Measurements from ENCODE around the gene WNT1.

Gene WNT1

GRCh38 chr12:48932878-48933277 lies 45.2 kb upstream of the WNT1 start:
- Histone ChIP-seq H3K27ac (ENCODE audit: low read depth, low read length) (no peak overlapping the region), H3K4me3 (ENCODE audit: low read length) (no peak overlapping the region), H3K79me2 (ENCODE audit: control insufficient read depth, low read length) (no peaks in the 10 kb centered on the region), H3K9me3 (ENCODE audit: control insufficient read depth, insufficient read depth, low read length) (no peaks in the 10 kb centered on the region), H3K36me3 (ENCODE audit: control insufficient read depth, low read length) (peaks cover 49% of the 10 kb centered on the region), H3K9me2 (replicated peaks; ENCODE audit: control insufficient read depth, low read length) (no peaks in the 10 kb centered on the region), H4K20me1 (ENCODE audit: control insufficient read depth, insufficient read depth, low read depth, low read length) (no peaks in the 10 kb centered on the region), H3K4me2 (ENCODE audit: low read length) (no peak overlapping the region), H3K27me3 (ENCODE audit: control insufficient read depth, low read length) (no peaks in the 10 kb centered on the region), H3K4me1 (ENCODE audit: control insufficient read depth, low read length) (no peaks in the 10 kb centered on the region), H3F3A (ENCODE audit: control insufficient read depth, insufficient read depth) (peaks cover 5% of the 10 kb centered on the region; the same call in 1 of the 2 replicates)
- TF ChIP-seq, protein P1, sequence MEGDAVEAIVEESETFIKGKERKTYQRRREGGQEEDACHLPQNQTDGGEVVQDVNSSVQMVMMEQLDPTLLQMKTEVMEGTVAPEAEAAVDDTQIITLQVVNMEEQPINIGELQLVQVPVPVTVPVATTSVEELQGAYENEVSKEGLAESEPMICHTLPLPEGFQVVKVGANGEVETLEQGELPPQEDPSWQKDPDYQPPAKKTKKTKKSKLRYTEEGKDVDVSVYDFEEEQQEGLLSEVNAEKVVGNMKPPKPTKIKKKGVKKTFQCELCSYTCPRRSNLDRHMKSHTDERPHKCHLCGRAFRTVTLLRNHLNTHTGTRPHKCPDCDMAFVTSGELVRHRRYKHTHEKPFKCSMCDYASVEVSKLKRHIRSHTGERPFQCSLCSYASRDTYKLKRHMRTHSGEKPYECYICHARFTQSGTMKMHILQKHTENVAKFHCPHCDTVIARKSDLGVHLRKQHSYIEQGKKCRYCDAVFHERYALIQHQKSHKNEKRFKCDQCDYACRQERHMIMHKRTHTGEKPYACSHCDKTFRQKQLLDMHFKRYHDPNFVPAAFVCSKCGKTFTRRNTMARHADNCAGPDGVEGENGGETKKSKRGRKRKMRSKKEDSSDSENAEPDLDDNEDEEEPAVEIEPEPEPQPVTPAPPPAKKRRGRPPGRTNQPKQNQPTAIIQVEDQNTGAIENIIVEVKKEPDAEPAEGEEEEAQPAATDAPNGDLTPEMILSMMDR (IDR thresholded peaks at IDR 0.05; ENCODE audit: low read depth, low read length, poor library complexity, severe bottlenecking) = no peak
- TF ChIP-seq EZH2phosphoT487 (IDR thresholded peaks at IDR 0.05; ENCODE audit: borderline replicate concordance, low read length) = no peak

DNA sequence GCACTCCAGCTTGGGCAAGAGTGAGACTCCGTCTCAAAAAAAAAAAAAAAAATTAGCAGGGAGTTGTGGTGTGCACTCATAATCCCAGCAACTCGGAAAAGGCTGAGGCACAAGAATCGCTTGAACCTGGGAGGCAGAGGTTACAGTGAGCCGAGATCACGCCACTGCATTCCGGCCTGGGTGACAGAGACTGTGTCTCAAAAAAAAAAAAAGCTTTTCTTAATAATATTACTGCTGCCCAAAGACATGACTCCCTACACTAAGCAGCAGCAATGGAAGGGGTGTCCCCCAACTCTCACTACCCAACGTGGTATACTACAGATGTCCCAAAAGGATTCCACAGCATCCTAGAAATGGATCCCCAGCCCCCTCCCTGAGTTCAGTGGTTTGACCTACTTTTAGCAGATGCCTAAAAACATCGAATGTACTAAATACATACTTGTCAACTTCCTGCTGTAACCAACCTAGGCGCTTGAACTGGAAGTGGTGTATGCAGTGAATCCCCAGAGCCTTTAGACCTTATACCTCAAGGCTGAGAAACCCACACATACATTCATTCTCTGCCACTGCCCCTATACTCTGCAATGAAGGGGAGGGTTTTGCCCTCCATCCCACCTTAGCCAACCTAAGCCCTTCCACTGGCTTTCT lies 44.3 kb upstream of the WNT1 start:
- no peaks in the 10 kb centered on the region for H3K27me3 ChIP-seq (ENCODE audit: control insufficient read depth, low read length)
- H4K20me1 ChIP-seq (ENCODE audit: control insufficient read depth, insufficient read depth, low read depth, low read length) = no peaks in the 10 kb centered on the region
- no peak overlapping the region for H3K4me2 ChIP-seq (ENCODE audit: low read length)
- H3K36me3 ChIP-seq (ENCODE audit: control insufficient read depth, low read length) = peaks cover 53% of the 10 kb centered on the region
- H3K4me3 ChIP-seq (ENCODE audit: low read length) = no peak overlapping the region
- H3K27ac ChIP-seq (ENCODE audit: low read depth, low read length) = no peak overlapping the region
- TF ChIP-seq, protein P1 (IDR thresholded peaks at IDR 0.05; ENCODE audit: low read depth, low read length, poor library complexity, severe bottlenecking) = no peak
- TF ChIP-seq EZH2phosphoT487 (IDR thresholded peaks at IDR 0.05; ENCODE audit: borderline replicate concordance, low read length) = no peak
- H3K9me2 ChIP-seq (replicated peaks; ENCODE audit: control insufficient read depth, low read length) = no peaks in the 10 kb centered on the region
- no peaks in the 10 kb centered on the region for H3K4me1 ChIP-seq (ENCODE audit: control insufficient read depth, low read length)
- no peaks in the 10 kb centered on the region for H3K9me3 ChIP-seq (ENCODE audit: control insufficient read depth, insufficient read depth, low read length)
- H3K79me2 ChIP-seq (ENCODE audit: control insufficient read depth, low read length) = no peaks in the 10 kb centered on the region
- H3F3A ChIP-seq (ENCODE audit: control insufficient read depth, insufficient read depth) = peaks cover 5% of the 10 kb centered on the region; the same call in 1 of the 2 replicates

GRCh38 chr12:48934312-48934706 lies 43.8 kb upstream of the WNT1 start:
- no peaks in the 10 kb centered on the region for H4K20me1 ChIP-seq (ENCODE audit: control insufficient read depth, insufficient read depth, low read depth, low read length)
- no peaks in the 10 kb centered on the region for H3K9me2 ChIP-seq (replicated peaks; ENCODE audit: control insufficient read depth, low read length)
- H3K4me2 ChIP-seq (ENCODE audit: low read length) = no peak overlapping the region
- no peaks in the 10 kb centered on the region for H3K27me3 ChIP-seq (ENCODE audit: control insufficient read depth, low read length)
- H3K79me2 ChIP-seq (ENCODE audit: control insufficient read depth, low read length) = no peaks in the 10 kb centered on the region
- H3K27ac ChIP-seq (ENCODE audit: low read depth, low read length) = no peak overlapping the region
- H3F3A ChIP-seq (ENCODE audit: control insufficient read depth, insufficient read depth) = peaks cover 8% of the 10 kb centered on the region; the same call in 1 of the 2 replicates
- peaks cover 58% of the 10 kb centered on the region for H3K36me3 ChIP-seq (ENCODE audit: control insufficient read depth, low read length)
- no peaks in the 10 kb centered on the region for H3K4me1 ChIP-seq (ENCODE audit: control insufficient read depth, low read length)
- H3K9me3 ChIP-seq (ENCODE audit: control insufficient read depth, insufficient read depth, low read length) = no peaks in the 10 kb centered on the region
- TF ChIP-seq, protein P1 (IDR thresholded peaks at IDR 0.05; ENCODE audit: low read depth, low read length, poor library complexity, severe bottlenecking) = peak; percentile 55
- TF ChIP-seq EZH2phosphoT487 (IDR thresholded peaks at IDR 0.05; ENCODE audit: borderline replicate concordance, low read length) = no peak
- H3K4me3 ChIP-seq (ENCODE audit: low read length) = no peak overlapping the region

Data from DOHH2 (cell line).